Suprapubic skin (tissue), 4 donors: ENCODE measurements around the gene ID2.

Experiments
- CTCF ChIP-seq, 2 donors: fragments of 200-600 bp in 1 of 2; fragments of 450-650 bp in 1 of 2; sonication (generic) in 1 of 2; IDR thresholded peaks; one replicate each; pipeline ENCODE4 v1.5.1; 2016 to 2019; ENCODE audit warnings: antibody characterized with exemption in 2 of 2, mild to moderate bottlenecking in 1 of 2, moderate library complexity in 1 of 2
- EP300 ChIP-seq: sonication (generic); formaldehyde crosslinking; IDR thresholded peaks from one replicate; pipeline ENCODE4 v1.6.1; 2017; ENCODE audit warnings: antibody characterized with exemption
- POLR2A ChIP-seq, 2 donors: fragments of 450-650 bp; IDR thresholded peaks; one replicate each; pipeline ENCODE4 v1.6.1; 2017; ENCODE audit warnings: antibody characterized with exemption in 2 of 2, mild to moderate bottlenecking in 2 of 2, moderate library complexity in 2 of 2
- POLR2AphosphoS5 ChIP-seq, 3 donors: sonication (generic); formaldehyde crosslinking; IDR thresholded peaks; one replicate each; pipeline ENCODE4 v1.6.1; 2017; ENCODE audit warnings: antibody characterized with exemption in 3 of 3

- TF ChIP-seq POLR2A (IDR thresholded peaks at IDR 0.05) = no peak
- TF ChIP-seq EP300 = no peak
- TF ChIP-seq POLR2AphosphoS5 (IDR thresholded peaks at IDR 0.05) = no peak
- TF ChIP-seq CTCF (IDR thresholded peaks at IDR 0.05) = no peak
Measured at GRCh38 chr2:8656811-8657210, 25.0 kb upstream of the ID2 start.
